GM19043 (cell line): Measurements from ENCODE around the gene ARMH4.

Experiments used
- ATAC-seq: cut with Tn5 transposase; IDR thresholded peaks from one replicate; pipeline ENCODE4 v1.9.1; 2021; ENCODE audit warnings: low read depth; ENCODE audit not compliant: unreplicated experiment

ARMH4 gene

GRCh38 chr14:58060898-58061297 lies 91.1 kb downstream of the ARMH4 start:
- no peak for ATAC-seq

GRCh38 chr14:58060077-58060476 lies 91.9 kb downstream of the ARMH4 start:
- ATAC-seq: no peak

GRCh38 chr14:58059126-58059525 lies 92.9 kb downstream of the ARMH4 start:
- no peak for ATAC-seq

- ATAC-seq: no peak
Measured at GRCh38 chr14:58055497-58056010, 96.5 kb downstream of the ARMH4 start.

GRCh38 chr14:58054100-58054499 lies 97.9 kb downstream of the ARMH4 start:
- no peak for ATAC-seq

GRCh38 chr14:58048219-58048618 lies 103.8 kb downstream of the ARMH4 start:
- ATAC-seq: no peak

GRCh38 chr14:58027904-58028303 lies 124.1 kb downstream of the ARMH4 start:
- no peak for ATAC-seq

- no peak for ATAC-seq
Measured at GRCh38 chr14:58026967-58027366, 125.0 kb downstream of the ARMH4 start.

GRCh38 chr14:58026219-58026618 lies 125.8 kb downstream of the ARMH4 start:
- ATAC-seq: no peak

- ATAC-seq: no peak
Measured at GRCh38 chr14:58014778-58015177, 137.2 kb downstream of the ARMH4 start.

GRCh38 chr14:58002618-58003017 lies 149.4 kb downstream of the ARMH4 start:
- no peak for ATAC-seq

GRCh38 chr14:57999979-58000378 lies 152.0 kb downstream of the ARMH4 start:
- ATAC-seq: no peak

GRCh38 chr14:57999471-57999870 lies 152.5 kb downstream of the ARMH4 start:
- ATAC-seq: no peak

- no peak for ATAC-seq
Measured at GRCh38 chr14:57998766-57999165, 153.2 kb downstream of the ARMH4 start.

- no peak for ATAC-seq
Measured at GRCh38 chr14:57991353-57991752, 160.7 kb downstream of the ARMH4 start.

- ATAC-seq: no peak
Measured at GRCh38 chr14:57988445-57988844, 163.6 kb downstream of the ARMH4 start.

- ATAC-seq: no peak
Measured at GRCh38 chr14:57987596-57988300, 164.3 kb downstream of the ARMH4 start.

GRCh38 chr14:57987051-57987450 lies 165.0 kb downstream of the ARMH4 start:
- ATAC-seq: no peak

GRCh38 chr14:57982804-57983634 lies 169.0 kb downstream of the ARMH4 start:
- ATAC-seq: no peak

GRCh38 chr14:57981817-57982560 lies 170.0 kb downstream of the ARMH4 start:
- ATAC-seq: no peak
